KMS-11 (cell line): ENCODE data around the gene EHMT2.

ENCODE experiments used
- H2AFZ ChIP-seq: fragments of 200-600 bp; sonication (generic); 2 replicates; pipeline ENCODE4 v1.6.1; 2016; ENCODE audit warnings: antibody characterized with exemption, mixed run types, low read depth
- H3K27ac ChIP-seq: fragments of 200-600 bp; sonication (generic); 2 replicates; pipeline ENCODE4 v1.6.1; 2016; ENCODE audit warnings: mild to moderate bottlenecking, mixed run types
- H3K27me3 ChIP-seq: fragments of 200-600 bp; sonication (generic); 2 replicates; pipeline ENCODE4 v1.6.1; 2017; ENCODE audit warnings: mild to moderate bottlenecking, low read depth, mixed run types, moderate library complexity; ENCODE audit not compliant: insufficient read depth
- H3K36me3 ChIP-seq: fragments of 200-600 bp; sonication (generic); 2 replicates; pipeline ENCODE4 v1.6.1; 2017; ENCODE audit warnings: mild to moderate bottlenecking, mixed run types; ENCODE audit not compliant: insufficient read depth
- H3K4me1 ChIP-seq: fragments of 200-600 bp; sonication (generic); 2 replicates; pipeline ENCODE4 v1.6.1; 2016; ENCODE audit warnings: mild to moderate bottlenecking, low read depth, mixed run types; ENCODE audit not compliant: poor library complexity, severe bottlenecking
- H3K4me2 ChIP-seq: fragments of 200-600 bp; sonication (generic); 2 replicates; pipeline ENCODE4 v1.7.0; 2016; ENCODE audit warnings: mild to moderate bottlenecking, mixed run types
- H3K4me3 ChIP-seq: fragments of 200-600 bp; sonication (generic); IDR thresholded peaks from 2 replicates; pipeline ENCODE4 v1.6.1; 2017; ENCODE audit warnings: low read depth, low read length, mixed read lengths; ENCODE audit not compliant: insufficient read depth
- H3K79me2 ChIP-seq: fragments of 200-600 bp; sonication (generic); 2 replicates; pipeline ENCODE4 v1.6.1; 2016; ENCODE audit warnings: low read depth, mixed run types; ENCODE audit not compliant: insufficient read depth
- H3K9ac ChIP-seq: fragments of 200-600 bp; sonication (generic); 2 replicates; pipeline ENCODE4 v1.6.1; 2016; ENCODE audit warnings: mild to moderate bottlenecking, mixed run types
- H4K20me1 ChIP-seq: fragments of 200-600 bp; sonication (generic); 2 replicates; pipeline ENCODE4 v1.6.1; 2016; ENCODE audit warnings: mild to moderate bottlenecking, mixed run types; ENCODE audit not compliant: insufficient read depth
- CTCF ChIP-seq: fragments of 200-600 bp; sonication (generic); conservative IDR thresholded peaks from 2 replicates; pipeline ENCODE4 v1.6.1; 2017; ENCODE audit warnings: low read depth, mild to moderate bottlenecking, antibody characterized with exemption, low read length, moderate library complexity, mixed read lengths

The EHMT2 gene

GRCh38 chr6:31886541-31886991 is 10.9 kb downstream of the EHMT2 start:
- H3K4me2 ChIP-seq, result no peak overlapping the region
- H3K36me3 ChIP-seq, result no peaks in the 10 kb centered on the region
- no peak for TF ChIP-seq CTCF

GRCh38 chr6:31884528-31885035 is 12.9 kb downstream of the EHMT2 start:
- no peak overlapping the region for H2AFZ ChIP-seq
- no peak overlapping the region for H3K9ac ChIP-seq
- H4K20me1 ChIP-seq, result no peaks in the 10 kb centered on the region
- H3K27ac ChIP-seq, result no peak overlapping the region
- H3K27me3 ChIP-seq, result no peaks in the 10 kb centered on the region
- H3K4me1 ChIP-seq, result peaks cover 12% of the 10 kb centered on the region
- no peaks in the 10 kb centered on the region for H3K36me3 ChIP-seq
- TF ChIP-seq CTCF, result no peak
- no peak overlapping the region for H3K4me3 ChIP-seq
- H3K4me2 ChIP-seq, result no peak overlapping the region
- no peaks in the 10 kb centered on the region for H3K79me2 ChIP-seq

More at GRCh38 chr6:31886541-31886991, 10.9 kb downstream of the EHMT2 start:
- no peak overlapping the region for H2AFZ ChIP-seq
- H3K27me3 ChIP-seq, result no peaks in the 10 kb centered on the region
- H3K27ac ChIP-seq, result no peak overlapping the region
- no peak overlapping the region for H3K4me3 ChIP-seq
- H3K9ac ChIP-seq, result no peak overlapping the region
- peaks cover 12% of the 10 kb centered on the region for H3K4me1 ChIP-seq
- H4K20me1 ChIP-seq, result no peaks in the 10 kb centered on the region
- no peaks in the 10 kb centered on the region for H3K79me2 ChIP-seq

GRCh38 chr6:31883676-31884075 is 13.8 kb downstream of the EHMT2 start:
- no peak overlapping the region for H3K27ac ChIP-seq
- TF ChIP-seq CTCF, result no peak
- H3K9ac ChIP-seq, result no peak overlapping the region
- H3K27me3 ChIP-seq, result no peaks in the 10 kb centered on the region
- H3K79me2 ChIP-seq, result no peaks in the 10 kb centered on the region
- no peaks in the 10 kb centered on the region for H4K20me1 ChIP-seq
- no peak overlapping the region for H3K4me2 ChIP-seq
- no peak overlapping the region for H2AFZ ChIP-seq
- no peaks in the 10 kb centered on the region for H3K36me3 ChIP-seq
- peaks cover 12% of the 10 kb centered on the region for H3K4me1 ChIP-seq
- no peak overlapping the region for H3K4me3 ChIP-seq

- Histone ChIP-seq H3K4me2 (no peak overlapping the region), H3K79me2 (no peaks in the 10 kb centered on the region), H3K36me3 (no peaks in the 10 kb centered on the region), H3K4me3 (no peak overlapping the region), H4K20me1 (no peaks in the 10 kb centered on the region), H3K27ac (no peak overlapping the region), H3K4me1 (peaks cover 12% of the 10 kb centered on the region), H2AFZ (no peak overlapping the region), H3K27me3 (no peaks in the 10 kb centered on the region), H3K9ac (no peak overlapping the region)
- no peak for TF ChIP-seq CTCF
Measured at GRCh38 chr6:31882344-31882743, 15.2 kb downstream of the EHMT2 start.
